ENCODE results near the gene UCHL1. TPM values are rescaled to one million over a fixed set of nuclear protein-coding genes. Genes with fewer than 3 reads are reported as not detected.
"Not testable (repeated sequence)": the region's sequence is repeated elsewhere in the genome, so short reads cannot be mapped to it uniquely, and the experiment has no call there.

The UCHL1 gene
- total RNA-seq, 1 donor from 2014 or later, result 49.9 TPM

DNA sequence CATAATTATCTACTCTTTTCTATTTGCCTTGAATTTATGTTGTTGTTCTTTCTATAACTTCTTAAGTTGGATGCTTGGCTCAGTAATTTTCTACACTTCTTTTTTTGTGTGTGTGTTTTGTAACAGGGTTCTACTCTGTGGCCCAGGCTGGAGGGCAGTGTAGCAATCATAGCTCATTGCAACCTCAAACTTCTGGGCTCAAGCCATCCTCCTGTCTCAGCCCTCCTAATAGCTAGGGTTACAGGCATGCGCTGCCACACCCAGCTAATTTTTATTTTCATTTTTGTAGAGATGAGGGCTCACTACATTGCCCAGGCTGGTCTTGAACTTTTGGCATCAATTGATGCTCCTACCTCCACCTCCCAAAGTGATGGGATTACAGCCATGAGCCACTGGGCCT, 20.7 kb upstream of the UCHL1 start:
- no peak for DNase-seq (ENCODE audit: low read depth in 2 of 2)

DNA sequence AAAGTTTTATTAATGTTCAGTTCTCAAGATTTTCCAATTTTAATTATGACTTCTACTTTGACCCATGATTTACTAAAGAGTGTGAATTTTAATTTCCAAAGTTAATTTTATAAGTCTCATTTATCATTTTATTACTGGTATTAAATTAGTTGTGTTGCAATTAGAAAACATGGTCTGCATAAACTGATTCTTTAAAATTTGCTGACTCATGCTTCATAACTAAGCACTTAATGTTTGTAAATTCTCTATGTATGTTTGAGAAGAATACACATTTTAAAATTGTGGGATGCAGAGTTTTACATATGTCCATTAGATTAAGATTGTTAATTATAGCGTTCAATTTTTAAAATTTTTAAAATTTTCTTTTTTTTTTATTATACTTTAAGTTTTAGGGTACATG, 20.2 kb upstream of the UCHL1 start:
- DNase-seq (ENCODE audit: low read depth in 2 of 2), result no peak

DNA sequence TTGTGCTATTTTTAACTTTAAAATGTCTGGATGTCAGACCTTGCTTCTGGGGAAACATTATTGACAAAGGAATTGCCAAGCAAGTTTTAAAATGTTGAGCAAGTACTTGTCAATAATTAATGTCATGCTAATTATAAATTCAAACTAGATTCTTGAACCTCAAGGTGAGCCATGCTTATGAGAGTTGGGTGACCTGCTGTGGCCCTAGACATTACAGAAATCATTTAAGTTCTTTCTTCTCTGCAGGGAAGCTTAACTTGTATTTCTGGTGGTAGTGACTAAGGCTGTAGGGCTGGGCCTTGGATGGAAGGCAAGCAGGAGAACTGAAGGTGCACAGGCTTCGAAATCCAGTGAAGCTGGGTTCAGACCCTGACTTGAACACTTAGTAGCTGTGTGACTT, 14.8 kb upstream of the UCHL1 start:
- no peak for DNase-seq (ENCODE audit: low read depth in 2 of 2)

DNA sequence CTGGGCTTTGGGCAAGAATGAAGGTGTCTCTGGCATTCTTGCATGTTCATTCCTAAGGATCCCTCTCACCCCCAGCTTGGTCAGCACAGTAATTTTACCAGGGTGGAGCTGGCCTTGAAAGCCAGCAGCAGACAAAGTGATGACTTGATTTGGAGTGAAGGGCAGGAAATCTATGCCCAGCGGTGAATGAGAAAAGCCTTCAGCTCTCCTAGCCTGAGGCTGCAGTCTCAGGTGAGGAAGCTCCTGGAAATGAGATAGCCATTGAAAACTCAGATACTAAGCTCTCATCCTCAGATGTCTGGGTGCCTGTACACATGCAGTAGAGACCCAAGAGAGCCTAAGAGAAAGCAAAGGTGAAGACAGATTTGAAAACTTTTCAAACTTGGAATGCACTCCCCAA, 10.7 kb upstream of the UCHL1 start:
- DNase-seq (ENCODE audit: low read depth in 2 of 2), result no peak

DNA sequence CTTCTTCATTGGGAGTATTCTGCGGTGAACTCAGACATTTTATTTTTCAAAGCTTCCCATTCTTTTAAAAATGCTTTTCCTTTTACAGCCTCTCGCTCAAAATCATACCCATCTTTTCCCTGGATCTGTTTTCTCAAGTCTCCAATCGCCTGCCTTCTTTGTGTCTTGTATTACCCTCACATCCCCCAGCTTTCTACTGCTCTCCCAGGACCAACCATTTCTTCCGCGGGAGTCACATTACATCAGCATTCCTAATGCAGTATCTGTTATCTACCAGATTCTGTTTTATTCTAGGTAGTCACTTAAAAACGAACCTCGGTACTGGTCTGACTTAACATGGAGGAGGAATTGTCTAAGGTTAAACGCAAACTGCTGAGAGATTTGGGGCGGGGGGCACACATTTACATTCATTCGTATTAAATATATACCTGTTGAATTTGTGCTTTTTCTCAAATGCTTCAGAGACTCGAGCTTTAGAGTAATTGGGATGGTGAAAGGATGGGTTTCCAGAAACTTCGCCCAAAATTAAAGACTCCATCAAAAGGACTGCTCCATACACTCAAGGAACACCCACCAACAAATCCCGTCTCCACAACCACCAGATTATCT, 493 bp upstream of the UCHL1 start:
- peak in 1 of 2 donors; percentile 9 for DNase-seq (ENCODE audit: low read depth in 2 of 2)

DNA sequence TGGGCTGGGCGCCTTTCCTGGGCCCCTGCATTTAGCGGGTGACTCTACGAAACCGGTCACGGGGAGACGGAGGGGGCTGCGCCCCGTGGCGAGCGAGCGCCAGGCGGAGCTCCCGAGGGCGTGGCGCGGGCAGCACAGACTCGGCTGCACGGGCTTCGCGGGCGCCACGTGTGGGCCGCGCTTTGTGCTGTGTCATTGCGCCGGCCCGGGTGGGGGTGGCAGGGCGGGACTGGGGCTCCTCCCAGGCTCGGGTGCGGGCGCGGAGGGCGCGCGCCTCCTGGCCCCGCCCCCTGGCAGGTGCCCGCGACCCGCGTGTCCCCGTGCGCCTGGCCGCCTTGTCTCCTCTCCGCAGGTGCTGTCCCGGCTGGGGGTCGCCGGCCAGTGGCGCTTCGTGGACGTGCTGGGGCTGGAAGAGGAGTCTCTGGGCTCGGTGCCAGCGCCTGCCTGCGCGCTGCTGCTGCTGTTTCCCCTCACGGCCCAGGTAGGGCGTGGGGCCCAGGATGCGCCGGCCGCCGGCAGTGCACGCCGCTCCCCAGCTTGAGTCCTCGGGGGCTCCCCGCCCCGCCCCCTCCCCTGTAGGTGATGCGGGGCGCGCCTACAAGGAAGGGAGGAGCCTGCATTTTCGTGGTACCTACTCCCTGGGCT, 651 bp downstream of the UCHL1 start:
- DNase-seq (ENCODE audit: low read depth in 2 of 2), result peak in 1 of 2 donors; percentile 56

DNA sequence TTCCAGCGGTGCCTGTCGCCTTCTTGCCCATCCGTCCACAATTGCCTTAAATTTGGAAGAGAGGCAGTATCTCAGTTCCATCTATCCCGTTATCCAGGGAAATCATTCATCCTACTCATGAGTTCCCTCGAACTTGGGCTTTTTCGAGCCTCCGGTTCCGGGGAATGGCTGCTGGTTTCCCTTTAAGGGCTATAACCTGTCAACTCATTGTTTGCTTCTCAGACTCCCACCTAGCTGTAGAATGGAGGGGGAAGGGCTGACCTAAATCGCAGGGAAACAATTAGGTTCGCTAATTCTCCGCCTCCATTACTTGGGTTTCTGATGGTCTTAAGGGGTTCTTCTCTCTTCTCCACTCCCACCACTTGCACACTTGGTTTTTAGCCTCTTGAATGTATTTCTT, 1.2 kb downstream of the UCHL1 start:
- peak in 1 of 2 donors; percentile 2 for DNase-seq (ENCODE audit: low read depth in 2 of 2)

DNA sequence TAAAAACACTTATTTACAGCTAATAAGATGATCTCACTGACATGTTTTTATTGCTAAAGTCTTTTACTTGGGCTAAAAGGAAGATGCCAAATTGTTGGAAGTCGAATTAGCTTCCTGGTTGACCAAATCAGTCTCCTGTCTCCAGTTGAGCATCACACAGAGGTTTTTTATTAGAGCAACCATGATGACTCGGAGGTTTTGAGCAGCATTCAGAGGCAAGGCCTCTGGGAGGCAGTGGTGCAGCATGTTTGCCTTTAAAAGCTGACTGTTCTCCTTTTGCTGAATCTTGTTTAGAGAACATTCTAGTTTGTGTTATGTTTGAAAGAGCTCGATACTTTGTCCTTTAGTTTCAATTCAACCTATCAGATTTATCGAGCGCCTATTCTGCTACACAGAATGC, 2.1 kb downstream of the UCHL1 start:
- DNase-seq (ENCODE audit: low read depth in 2 of 2), result peak; percentile 43 to 70

DNA sequence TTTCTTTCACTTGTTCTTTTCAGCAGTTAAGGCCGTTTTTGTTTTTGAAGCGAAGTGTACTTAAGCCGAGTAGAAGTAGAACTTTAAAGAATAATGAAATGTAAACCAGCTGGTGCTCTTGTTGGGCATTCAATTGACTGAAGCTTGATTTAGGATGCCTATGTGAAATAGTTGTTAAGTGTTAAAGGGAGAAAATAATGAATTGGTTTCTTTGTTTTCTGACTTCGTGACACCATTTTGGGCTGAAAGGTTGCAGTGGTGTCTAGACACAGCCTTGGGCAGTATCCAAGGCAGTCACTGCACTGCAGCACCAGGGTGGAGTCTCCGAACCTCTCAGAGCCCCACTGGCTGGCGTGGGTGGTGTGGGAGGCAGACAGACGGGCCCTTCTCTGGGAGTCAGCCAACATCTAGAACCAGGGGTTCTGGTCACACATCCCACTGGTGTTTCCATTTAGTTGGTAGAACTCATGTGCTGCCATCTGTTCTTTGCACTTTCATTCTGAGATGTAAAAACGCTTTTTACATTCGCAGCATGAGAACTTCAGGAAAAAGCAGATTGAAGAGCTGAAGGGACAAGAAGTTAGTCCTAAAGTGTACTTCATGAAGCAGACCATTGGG, 3.5 kb downstream of the UCHL1 start:
- no peak for DNase-seq (ENCODE audit: low read depth in 2 of 2)

DNA sequence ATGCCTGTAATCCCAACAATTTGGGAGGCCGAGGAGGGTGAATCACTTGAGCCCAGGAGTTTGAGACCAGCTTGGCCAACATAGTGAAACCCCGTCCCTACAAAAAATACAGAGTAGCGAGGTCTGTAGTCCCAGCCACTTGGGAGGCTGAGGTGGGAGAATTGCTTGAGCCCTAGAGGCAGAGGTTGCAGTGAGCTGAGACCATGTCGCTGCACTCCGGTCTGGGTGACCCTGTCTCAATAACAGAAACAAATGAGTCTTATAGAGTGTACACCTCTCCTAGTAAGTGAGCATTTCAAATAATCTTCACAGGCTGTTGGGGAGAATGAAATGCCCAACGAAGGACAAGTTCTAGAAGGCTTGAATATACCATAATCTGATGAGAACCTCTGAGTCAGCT, 5.5 kb downstream of the UCHL1 start:
- no peak for DNase-seq (ENCODE audit: low read depth in 2 of 2)

DNA sequence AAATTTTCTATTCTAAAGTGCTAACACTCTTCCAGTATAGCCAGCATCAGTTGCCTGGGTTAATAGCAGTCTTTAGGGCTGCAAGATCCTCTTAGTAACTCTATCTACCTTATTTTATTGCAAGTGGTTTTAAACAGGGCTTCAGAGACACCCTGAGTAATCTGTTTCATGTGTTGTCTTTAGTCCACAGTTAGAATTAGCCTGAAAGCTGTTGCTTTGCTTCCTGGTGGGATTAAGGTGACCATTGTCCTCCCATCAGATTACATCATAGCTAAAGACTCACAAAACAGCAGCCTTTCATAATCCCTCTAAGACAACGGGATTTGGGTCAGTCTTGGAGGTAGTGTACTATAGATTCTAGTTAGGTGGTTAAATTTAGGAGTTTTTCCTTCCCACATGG, 7.5 kb downstream of the UCHL1 start:
- DNase-seq (ENCODE audit: low read depth in 2 of 2), result no peak

DNA sequence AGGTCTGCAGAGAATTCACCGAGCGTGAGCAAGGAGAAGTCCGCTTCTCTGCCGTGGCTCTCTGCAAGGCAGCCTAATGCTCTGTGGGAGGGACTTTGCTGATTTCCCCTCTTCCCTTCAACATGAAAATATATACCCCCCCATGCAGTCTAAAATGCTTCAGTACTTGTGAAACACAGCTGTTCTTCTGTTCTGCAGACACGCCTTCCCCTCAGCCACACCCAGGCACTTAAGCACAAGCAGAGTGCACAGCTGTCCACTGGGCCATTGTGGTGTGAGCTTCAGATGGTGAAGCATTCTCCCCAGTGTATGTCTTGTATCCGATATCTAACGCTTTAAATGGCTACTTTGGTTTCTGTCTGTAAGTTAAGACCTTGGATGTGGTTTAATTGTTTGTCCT, 11.3 kb downstream of the UCHL1 start:
- no peak for DNase-seq (ENCODE audit: low read depth in 2 of 2)

DNA sequence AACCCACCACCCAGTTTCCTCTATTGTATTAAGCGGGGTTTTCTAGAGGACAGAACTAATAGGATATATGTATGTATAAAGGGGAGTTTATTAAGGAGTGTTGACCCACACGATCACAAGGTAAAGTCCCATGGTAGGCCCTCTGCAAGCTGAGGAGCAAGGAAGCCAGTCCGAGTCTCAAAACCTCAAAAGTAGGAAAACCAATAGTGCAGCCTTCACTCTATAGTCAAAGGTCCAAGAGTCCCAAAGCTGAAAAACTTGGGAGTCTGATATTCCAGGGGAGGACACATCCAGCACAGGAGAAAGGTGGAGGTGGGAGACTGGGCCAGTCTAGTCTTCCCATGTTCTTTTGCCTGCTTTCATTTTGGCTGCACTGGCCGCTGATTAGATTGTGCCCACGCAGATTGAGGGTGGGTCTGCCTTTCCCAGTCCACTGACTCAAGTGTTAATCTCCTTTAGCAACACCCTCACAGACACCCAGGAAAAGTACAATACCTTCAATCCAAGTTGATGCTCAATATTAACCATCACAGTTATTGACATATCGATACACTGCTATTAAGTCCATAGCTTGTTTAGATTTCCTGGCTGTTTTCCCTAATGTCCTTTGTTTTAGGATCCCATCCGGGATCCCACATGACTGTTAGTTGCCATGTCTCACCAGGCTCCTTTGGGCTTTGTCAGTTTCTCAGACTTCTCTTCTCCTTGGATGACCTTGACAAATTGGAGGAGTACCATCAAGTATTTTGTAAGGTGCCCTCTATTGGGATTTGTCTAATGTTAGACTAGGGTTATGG, 12.2 kb downstream of the UCHL1 start:
- no peak for DNase-seq (ENCODE audit: low read depth in 2 of 2)

DNA sequence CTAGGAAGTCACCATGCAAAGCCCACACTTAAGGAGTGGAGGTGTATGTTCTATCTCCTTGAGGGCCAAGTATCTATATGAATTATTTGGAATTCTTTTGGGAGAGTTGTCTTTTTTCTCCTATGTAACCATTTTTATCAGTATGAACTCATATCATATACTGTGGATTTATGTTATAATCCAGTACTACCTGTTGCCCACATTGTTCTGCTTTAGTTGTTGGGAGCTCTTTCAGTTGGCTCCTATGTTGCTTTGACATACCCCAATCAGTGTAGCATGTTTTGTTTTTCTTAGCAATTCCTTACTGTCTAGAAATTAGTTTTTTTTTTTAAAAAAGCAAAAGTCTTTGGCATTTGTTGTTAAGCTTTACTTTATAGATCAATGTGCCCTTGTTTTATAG, 13.0 kb downstream of the UCHL1 start:
- DNase-seq (ENCODE audit: low read depth in 2 of 2), result no peak

DNA sequence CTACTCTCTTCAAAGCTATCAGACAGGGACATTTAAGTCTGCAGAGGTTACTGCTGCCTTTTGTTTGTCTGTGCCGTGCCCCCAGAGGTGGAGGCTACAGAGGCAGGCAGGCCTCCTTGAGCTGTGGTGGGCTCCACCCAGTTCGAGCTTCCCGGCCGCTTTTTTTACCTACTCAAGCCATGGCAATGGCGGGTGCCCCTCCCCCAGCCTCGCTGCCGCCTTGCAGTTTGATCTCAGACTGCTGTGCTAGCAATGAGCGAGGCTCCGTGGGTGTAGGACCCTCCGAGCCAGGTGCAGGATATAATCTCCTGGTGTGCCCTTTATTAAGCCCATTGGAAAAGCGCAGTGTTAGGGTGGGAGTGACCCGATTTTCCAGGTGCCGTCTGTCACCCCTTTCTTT, 19.2 kb downstream of the UCHL1 start:
- not testable (repeated sequence) for DNase-seq (ENCODE audit: low read depth in 2 of 2)

DNA sequence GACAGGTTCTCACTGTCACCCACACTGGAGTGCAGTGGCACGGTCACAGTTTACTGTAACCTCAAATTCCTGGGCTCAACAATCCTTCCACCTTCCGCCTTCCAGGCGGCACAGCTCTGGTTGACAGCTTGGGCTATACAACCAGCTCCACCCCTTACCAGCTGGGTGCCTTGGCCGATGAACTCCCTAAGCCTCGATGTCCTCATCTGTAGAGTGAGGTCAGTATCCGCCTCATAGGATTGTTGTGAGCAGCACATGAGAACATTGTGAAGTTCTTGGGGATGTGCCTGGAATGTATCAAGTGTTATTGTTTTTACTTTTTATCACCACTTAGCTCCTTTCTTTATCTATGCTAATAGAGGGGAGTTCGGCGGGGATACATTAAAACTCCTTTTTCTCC, 23.3 kb downstream of the UCHL1 start:
- DNase-seq (ENCODE audit: low read depth in 2 of 2), result no peak

DNA sequence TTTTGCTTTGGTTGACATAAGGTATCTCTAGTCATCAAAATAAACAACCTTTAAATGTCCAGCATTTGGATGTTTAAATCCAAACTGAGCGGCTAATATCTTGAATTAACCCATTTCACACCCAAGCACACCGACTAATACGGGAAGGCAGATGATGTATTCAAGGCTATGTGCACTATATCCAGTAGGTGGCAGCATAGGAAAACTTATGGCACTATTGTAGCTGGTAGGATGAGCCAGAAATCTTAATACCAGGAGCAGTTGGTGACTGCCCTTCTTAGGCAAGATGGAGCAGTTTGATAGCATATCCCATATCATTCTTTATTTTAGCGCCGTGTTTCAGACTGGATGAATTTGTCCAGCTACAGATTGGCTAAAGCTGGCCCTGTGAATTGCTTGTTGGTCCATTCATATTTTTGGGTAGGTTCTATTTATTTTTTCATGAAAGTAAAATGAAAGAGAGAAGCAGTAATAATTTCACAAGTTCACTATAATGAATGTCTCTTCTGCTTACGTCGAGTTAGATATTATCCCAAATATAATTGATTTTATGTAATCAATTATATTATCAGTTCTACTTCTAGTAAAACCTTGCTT, 24.4 kb downstream of the UCHL1 start:
- DNase-seq (ENCODE audit: low read depth in 2 of 2), result peak; percentile 69 to 85

DNA sequence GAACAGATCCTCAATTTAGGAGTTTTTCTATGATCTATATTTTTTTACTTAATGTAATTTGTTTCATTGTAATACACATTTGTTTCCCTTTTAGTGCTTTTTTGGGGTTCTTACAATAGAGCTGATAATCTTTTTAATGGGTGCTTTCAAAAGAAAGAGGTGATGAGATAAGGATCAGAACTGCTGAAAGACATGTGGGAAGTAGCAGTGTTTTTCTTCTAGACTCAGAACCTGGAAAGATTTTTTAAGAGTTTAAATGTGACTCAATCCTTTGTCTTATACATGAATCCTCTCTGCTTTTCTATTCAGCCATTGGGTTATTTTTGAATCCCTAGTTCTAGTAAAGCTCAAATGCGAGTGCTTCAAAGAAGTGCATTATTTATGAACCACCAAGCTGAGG, 25.6 kb downstream of the UCHL1 start:
- DNase-seq (ENCODE audit: low read depth in 2 of 2), result peak in 1 of 2 donors; percentile 36

DNA sequence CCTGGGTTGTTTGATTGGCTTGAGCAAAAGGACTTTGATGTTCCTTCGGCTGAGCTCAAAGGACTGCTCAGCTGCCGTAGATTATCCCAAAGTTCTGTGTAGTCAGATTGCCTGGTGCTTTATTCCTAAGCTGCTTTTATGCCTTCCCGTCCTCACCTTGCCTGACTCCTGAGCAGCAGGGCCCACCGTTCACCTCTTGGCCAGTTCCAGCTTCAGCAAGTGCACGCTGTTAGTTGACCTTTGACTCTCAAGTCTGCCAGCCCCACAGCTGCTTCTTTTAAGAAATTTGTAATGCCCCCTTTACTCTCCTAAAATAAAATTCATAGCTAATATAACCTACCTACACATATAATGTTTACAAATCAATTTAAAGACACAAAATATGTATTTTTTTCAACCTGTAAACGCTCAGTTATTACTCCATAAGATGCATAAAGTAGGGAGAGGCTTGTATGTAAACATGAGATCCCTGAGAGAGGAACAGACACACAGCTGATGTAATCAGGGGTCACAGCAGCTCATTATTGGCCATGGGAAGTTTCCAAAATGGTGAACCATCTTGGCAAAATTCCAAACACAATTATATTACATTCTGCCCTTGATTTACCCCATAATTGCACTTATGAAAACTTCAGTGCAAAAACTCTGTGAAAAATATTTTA, 28.6 kb downstream of the UCHL1 start:
- DNase-seq (ENCODE audit: low read depth in 2 of 2), result no peak

DNA sequence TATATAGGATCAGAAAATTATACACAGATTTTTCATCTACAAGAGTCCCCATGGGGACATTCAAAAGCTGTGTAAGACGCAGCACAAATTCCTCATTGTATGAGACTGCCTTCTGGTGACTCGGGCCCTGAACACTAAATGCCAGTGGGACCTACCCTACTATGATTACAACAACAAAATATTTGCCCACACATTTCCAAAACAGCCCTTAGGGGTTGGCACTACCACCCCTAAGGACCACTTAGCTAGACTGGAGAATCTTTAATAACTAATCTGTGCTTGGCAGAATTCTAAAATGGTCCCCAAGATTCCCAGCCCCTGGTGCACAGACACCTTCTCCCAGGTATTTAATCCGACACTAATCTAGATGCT, 29.1 kb downstream of the UCHL1 start:
- no peak for DNase-seq (ENCODE audit: low read depth in 2 of 2)

DNA sequence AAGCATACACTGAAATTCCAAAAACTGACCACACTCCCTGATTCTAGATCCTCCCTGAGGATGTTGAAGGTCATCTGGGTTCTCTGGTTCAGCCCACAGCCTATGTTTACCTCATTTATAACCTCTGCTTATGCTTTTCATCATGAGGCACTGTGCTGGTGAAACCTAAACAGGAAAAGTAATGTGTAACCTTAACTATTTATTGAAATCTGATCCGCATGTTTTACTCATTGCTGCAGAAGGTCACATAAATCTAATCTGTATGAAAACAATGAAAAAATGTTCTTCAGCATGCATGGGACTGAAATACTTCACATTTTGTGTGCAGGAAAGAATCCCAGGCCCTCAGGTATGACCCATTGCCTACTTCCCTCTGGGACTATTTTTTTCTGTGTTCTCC, 30.3 kb downstream of the UCHL1 start:
- peak in 1 of 2 donors; percentile 68 for DNase-seq (ENCODE audit: low read depth in 2 of 2)

DNA sequence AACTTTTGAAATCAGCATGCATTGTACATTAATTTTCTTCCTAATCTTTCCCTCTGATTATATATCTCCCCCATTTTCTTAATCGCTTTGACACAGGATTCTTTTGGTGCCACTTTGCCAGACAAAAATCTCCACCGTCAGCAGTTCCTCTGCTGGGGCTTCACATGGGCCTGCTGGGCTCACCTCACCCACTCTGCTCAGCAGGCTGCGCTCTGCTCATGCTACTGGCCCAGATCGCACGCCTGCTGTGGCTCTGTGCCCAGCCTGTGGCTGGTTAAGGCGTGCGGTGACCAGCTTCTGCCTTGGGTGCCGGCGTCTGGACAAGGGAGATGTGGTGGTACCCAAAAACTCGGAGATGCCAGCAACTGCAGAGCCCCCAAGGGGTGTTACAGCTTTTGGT, 31.1 kb downstream of the UCHL1 start:
- DNase-seq (ENCODE audit: low read depth in 2 of 2), result no peak

Data from dermis microvascular lymphatic vessel endothelial cell (primary cell).